ENCODE measurements around the gene SLC22A6.

DNA sequence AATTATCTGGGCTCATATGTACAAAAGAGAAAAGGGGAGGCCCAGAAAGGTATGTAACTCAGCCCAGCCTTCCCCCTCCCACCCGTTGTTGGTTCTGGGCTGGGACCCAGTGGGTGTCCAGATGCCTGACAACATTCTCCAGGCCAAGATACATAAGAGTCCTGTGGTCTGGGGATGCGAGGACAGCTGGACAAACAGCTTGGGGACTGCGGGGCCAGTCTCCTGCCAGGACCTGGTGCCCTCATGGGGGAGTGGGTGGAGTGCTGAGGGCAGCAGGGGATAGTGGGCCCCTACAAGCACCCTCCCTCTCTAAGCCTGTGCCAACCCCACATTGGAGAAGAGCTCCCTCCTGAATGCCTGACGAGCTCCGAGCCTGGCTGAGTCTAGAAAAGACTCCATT, 3.5 kb upstream of the SLC22A6 start:
- TF ChIP-seq, protein P1, sequence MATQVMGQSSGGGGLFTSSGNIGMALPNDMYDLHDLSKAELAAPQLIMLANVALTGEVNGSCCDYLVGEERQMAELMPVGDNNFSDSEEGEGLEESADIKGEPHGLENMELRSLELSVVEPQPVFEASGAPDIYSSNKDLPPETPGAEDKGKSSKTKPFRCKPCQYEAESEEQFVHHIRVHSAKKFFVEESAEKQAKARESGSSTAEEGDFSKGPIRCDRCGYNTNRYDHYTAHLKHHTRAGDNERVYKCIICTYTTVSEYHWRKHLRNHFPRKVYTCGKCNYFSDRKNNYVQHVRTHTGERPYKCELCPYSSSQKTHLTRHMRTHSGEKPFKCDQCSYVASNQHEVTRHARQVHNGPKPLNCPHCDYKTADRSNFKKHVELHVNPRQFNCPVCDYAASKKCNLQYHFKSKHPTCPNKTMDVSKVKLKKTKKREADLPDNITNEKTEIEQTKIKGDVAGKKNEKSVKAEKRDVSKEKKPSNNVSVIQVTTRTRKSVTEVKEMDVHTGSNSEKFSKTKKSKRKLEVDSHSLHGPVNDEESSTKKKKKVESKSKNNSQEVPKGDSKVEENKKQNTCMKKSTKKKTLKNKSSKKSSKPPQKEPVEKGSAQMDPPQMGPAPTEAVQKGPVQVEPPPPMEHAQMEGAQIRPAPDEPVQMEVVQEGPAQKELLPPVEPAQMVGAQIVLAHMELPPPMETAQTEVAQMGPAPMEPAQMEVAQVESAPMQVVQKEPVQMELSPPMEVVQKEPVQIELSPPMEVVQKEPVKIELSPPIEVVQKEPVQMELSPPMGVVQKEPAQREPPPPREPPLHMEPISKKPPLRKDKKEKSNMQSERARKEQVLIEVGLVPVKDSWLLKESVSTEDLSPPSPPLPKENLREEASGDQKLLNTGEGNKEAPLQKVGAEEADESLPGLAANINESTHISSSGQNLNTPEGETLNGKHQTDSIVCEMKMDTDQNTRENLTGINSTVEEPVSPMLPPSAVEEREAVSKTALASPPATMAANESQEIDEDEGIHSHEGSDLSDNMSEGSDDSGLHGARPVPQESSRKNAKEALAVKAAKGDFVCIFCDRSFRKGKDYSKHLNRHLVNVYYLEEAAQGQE (IDR thresholded peaks at IDR 0.05; ENCODE audit: unreplicated experiment), result no peak
- TF ChIP-seq JUNB (IDR thresholded peaks at IDR 0.05; ENCODE audit: unreplicated experiment) (no peak), EZH2 (IDR thresholded peaks at IDR 0.05; ENCODE audit: low read depth, unreplicated experiment) (no peak), EZH2phosphoT487 (IDR thresholded peaks at IDR 0.05; ENCODE audit: unreplicated experiment) (no peak), POLR2AphosphoS5 (IDR thresholded peaks at IDR 0.05; ENCODE audit: low read depth) (no peak), NANOG (IDR thresholded peaks at IDR 0.05; ENCODE audit: borderline replicate concordance) (no peak)
- TF ChIP-seq, protein P2, sequence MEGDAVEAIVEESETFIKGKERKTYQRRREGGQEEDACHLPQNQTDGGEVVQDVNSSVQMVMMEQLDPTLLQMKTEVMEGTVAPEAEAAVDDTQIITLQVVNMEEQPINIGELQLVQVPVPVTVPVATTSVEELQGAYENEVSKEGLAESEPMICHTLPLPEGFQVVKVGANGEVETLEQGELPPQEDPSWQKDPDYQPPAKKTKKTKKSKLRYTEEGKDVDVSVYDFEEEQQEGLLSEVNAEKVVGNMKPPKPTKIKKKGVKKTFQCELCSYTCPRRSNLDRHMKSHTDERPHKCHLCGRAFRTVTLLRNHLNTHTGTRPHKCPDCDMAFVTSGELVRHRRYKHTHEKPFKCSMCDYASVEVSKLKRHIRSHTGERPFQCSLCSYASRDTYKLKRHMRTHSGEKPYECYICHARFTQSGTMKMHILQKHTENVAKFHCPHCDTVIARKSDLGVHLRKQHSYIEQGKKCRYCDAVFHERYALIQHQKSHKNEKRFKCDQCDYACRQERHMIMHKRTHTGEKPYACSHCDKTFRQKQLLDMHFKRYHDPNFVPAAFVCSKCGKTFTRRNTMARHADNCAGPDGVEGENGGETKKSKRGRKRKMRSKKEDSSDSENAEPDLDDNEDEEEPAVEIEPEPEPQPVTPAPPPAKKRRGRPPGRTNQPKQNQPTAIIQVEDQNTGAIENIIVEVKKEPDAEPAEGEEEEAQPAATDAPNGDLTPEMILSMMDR (conservative IDR thresholded peaks at IDR 0.05; ENCODE audit: low read depth in 2 of 2), result no peak

All from GM23338 (cell line).